Tibial artery (tissue), 4 donors: ENCODE measurements around the gene ITGA2B.
A peak's percentile ranks its signal among the peaks of the same experiment; 100 is the strongest.

ENCODE experiments used
- DNase-seq, 2 donors: peaks; one replicate each; pipeline ENCODE4 v3.0.0-alpha.2; 2019
- H3K27ac ChIP-seq, 2 donors: fragments of 200-600 bp; sonication (generic) in 1 of 2; 1 replicate in 1 of 2; 2 replicates in 1 of 2; pipeline ENCODE4 v1.5.1; 2018 to 2019; ENCODE audit warnings: mild to moderate bottlenecking in 1 of 2
- H3K27me3 ChIP-seq, 2 donors: fragments of 200-600 bp; sonication (generic) in 1 of 2; one replicate each; pipeline versions ENCODE4 v1.5.1 to v1.6.0; 2016 to 2019
- H3K36me3 ChIP-seq, 3 donors: fragments of 200-600 bp; sonication (generic) in 2 of 3; one replicate each; pipeline ENCODE4 v1.5.1; 2016 to 2019; ENCODE audit warnings: mild to moderate bottlenecking in 2 of 3
- H3K4me1 ChIP-seq, 4 donors: fragments of 200-600 bp; sonication (generic) in 2 of 4; 1 replicate in 3 of 4; 2 replicates in 1 of 4; pipeline ENCODE4 v1.5.1; 2016 to 2019
- H3K4me3 ChIP-seq, 2 donors: fragments of 200-600 bp; sonication (generic) in 1 of 2; 1 replicate in 1 of 2; 2 replicates in 1 of 2; pipeline ENCODE4 v1.5.1; 2018 to 2019; ENCODE audit warnings: mild to moderate bottlenecking in 2 of 2
- H3K9me3 ChIP-seq, 3 donors: fragments of 200-600 bp; sonication (generic) in 1 of 3; one replicate each; pipeline ENCODE4 v1.5.1; 2016 to 2019
- intact Hi-C: fragments of 100-400 bp; cut with DNase I; formaldehyde crosslinking; loops from one replicate; pipeline ENCODE4 v1.15.0; 2023; ENCODE audit warnings: low total_unique reads
- TF ChIP-seq, protein P1 (sequence below), 2 experiments: fragments of 200-600 bp in 1 of 2; fragments of 450-650 bp in 1 of 2; IDR thresholded peaks; one replicate each; pipeline ENCODE4 v1.5.1; 2017 to 2019; ENCODE audit warnings: antibody characterized with exemption in 2 of 2, mild to moderate bottlenecking in 1 of 2, moderate library complexity in 1 of 2

Gene ITGA2B

GRCh38 chr17:44383363-44383762 is 6.1 kb downstream of the ITGA2B start:
- Histone ChIP-seq H3K4me1 (peaks cover 0 to 20% (median 18%) of the 10 kb centered on the region in 4 donors), H3K27ac (no peak overlapping the region), H3K36me3 (no peaks in the 10 kb centered on the region), H3K27me3 (peaks cover 0 to 51% of the 10 kb centered on the region in 2 donors), H3K9me3 (no peaks in the 10 kb centered on the region), H3K4me3 (no peak overlapping the region)
- intact Hi-C loops = no loop called here
- TF ChIP-seq, protein P1, sequence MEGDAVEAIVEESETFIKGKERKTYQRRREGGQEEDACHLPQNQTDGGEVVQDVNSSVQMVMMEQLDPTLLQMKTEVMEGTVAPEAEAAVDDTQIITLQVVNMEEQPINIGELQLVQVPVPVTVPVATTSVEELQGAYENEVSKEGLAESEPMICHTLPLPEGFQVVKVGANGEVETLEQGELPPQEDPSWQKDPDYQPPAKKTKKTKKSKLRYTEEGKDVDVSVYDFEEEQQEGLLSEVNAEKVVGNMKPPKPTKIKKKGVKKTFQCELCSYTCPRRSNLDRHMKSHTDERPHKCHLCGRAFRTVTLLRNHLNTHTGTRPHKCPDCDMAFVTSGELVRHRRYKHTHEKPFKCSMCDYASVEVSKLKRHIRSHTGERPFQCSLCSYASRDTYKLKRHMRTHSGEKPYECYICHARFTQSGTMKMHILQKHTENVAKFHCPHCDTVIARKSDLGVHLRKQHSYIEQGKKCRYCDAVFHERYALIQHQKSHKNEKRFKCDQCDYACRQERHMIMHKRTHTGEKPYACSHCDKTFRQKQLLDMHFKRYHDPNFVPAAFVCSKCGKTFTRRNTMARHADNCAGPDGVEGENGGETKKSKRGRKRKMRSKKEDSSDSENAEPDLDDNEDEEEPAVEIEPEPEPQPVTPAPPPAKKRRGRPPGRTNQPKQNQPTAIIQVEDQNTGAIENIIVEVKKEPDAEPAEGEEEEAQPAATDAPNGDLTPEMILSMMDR (IDR thresholded peaks at IDR 0.05) = no peak
- DNase-seq = peak in 1 of 2 donors; percentile 47

DNA sequence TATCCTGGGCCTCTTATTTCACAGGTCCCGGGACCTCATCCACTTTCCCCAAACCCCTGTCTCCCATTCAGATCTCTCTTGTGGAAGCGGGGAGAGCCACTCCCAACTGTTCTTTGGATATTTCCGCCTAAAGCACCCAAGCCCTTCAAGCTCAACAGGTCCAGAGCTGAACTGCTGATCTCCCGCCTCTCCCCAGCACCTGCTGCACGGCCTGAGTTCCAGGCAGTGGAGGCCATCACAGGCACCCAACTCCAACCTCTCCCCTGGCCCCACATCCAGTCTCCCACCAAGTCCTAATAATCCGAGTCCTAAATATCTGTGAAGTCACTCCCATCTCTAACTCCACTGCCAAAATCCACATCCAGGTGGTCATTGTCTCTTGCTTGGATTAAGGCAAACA is 6.5 kb downstream of the ITGA2B start:
- Histone ChIP-seq H3K9me3 (no peaks in the 10 kb centered on the region), H3K4me3 (no peak overlapping the region), H3K36me3 (no peaks in the 10 kb centered on the region), H3K27me3 (peaks cover 0 to 55% of the 10 kb centered on the region in 2 donors), H3K4me1 (peaks cover 0 to 20% (median 18%) of the 10 kb centered on the region in 4 donors), H3K27ac (no peak overlapping the region)
- TF ChIP-seq, protein P1 (IDR thresholded peaks at IDR 0.05) = no peak
- peak in 1 of 2 donors; percentile 41 for DNase-seq
- intact Hi-C loops = no loop called here

DNA sequence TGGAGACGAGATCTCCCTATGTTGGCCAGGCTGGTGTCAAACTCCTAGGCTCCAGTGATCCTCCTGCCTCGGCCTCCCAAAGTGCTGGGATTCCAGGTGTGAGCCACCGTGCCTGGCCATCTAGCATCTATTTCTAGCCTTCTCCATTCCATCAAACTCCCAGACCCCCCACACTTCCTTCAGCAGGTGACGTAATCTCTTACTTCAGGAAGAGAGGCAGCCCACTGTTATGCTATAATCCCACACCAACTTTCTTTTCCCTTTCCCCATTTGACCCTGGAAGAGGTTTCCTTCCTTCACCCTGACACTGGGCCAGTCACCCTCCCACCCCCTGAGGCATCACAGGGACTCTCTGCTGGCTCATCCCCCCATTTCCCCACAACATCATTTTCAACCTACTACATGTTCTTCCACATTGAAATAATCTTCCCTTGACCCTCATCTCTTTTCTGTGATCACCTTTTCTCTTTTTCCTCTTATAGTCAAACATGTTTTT is 7.6 kb downstream of the ITGA2B start:
- Histone ChIP-seq H3K4me1 (peaks cover 0 to 20% (median 18%) of the 10 kb centered on the region in 4 donors), H3K9me3 (no peaks in the 10 kb centered on the region), H3K4me3 (no peak overlapping the region), H3K27ac (no peak overlapping the region), H3K36me3 (no peaks in the 10 kb centered on the region), H3K27me3 (peaks cover 0 to 60% of the 10 kb centered on the region in 2 donors)
- intact Hi-C loops = no loop called here
- DNase-seq = no peak
- TF ChIP-seq, protein P1 (IDR thresholded peaks at IDR 0.05) = no peak

DNA sequence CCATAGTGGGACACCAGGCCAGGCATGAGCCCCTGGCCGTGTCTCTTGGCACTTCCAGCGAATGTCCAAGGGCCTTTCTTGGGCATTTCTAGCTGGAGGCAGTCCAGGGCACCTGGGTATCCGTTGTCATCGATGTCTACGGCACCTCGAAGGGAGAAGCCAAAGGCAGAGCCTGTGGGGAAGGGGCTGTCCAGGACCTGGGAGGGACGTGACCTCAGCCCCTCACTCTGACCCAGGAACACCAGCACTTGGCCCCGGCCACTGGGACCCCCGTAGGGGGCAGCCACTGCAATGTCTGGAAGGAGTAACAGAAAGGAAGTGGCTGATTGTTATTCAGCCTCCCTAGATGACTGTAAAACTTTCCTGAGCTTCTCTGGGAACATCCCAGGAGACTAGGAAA is 8.7 kb downstream of the ITGA2B start:
- Histone ChIP-seq H3K4me3 (no peak overlapping the region), H3K9me3 (no peaks in the 10 kb centered on the region), H3K27me3 (peaks cover 0 to 66% of the 10 kb centered on the region in 2 donors), H3K36me3 (no peaks in the 10 kb centered on the region), H3K4me1 (peaks cover 0 to 14% (median 14%) of the 10 kb centered on the region in 4 donors), H3K27ac (no peak overlapping the region)
- no peak for DNase-seq
- TF ChIP-seq, protein P1 (IDR thresholded peaks at IDR 0.05) = no peak
- intact Hi-C loops = no loop called here

DNA sequence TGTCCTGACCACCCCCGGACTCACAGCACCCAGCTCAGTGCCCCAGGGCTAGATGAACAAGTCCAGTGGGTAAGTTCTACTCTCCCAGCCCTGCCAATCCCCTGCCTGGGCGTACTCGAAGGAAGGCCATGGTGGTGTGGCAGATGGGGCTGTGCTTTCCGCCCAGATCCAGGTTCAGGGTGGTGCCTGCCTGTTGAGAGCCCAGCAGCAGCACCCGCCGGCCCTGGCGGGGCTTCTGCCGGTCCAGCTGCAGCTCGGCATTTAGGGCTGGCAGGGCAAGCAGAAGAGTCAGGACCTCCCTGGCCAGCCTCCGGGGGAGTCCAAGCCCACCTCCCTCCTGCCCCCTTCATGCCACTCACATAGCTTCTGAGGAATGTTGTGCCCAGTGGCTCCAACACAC is 9.6 kb downstream of the ITGA2B start:
- intact Hi-C loops = no loop called here
- Histone ChIP-seq H3K27me3 (peaks cover 0 to 65% of the 10 kb centered on the region in 2 donors), H3K4me1 (peaks cover 0 to 6% (median 5%) of the 10 kb centered on the region in 4 donors), H3K27ac (no peak overlapping the region), H3K9me3 (no peaks in the 10 kb centered on the region), H3K4me3 (no peak overlapping the region), H3K36me3 (no peaks in the 10 kb centered on the region)
- no peak for DNase-seq
- TF ChIP-seq, protein P1 (IDR thresholded peaks at IDR 0.05) = no peak
